ENCODE measurements around the gene NMT1. TPM values are rescaled to one million over a fixed set of nuclear protein-coding genes. Genes with fewer than 3 reads are reported as not detected.

Gene NMT1
- total RNA-seq, 1 donor, result 77.6 TPM

- H3K4me3 ChIP-seq (ENCODE audit: low read depth, low read length), result no peak overlapping the region
- DNase-seq (ENCODE audit: low read depth), result no peak
- TF ChIP-seq CTCF (IDR thresholded peaks at IDR 0.05; ENCODE audit: insufficient read depth, low read length), result no peak
These were observed 46.3 kb downstream of the NMT1 start for GRCh38 chr17:45107293-45108010.

DNA sequence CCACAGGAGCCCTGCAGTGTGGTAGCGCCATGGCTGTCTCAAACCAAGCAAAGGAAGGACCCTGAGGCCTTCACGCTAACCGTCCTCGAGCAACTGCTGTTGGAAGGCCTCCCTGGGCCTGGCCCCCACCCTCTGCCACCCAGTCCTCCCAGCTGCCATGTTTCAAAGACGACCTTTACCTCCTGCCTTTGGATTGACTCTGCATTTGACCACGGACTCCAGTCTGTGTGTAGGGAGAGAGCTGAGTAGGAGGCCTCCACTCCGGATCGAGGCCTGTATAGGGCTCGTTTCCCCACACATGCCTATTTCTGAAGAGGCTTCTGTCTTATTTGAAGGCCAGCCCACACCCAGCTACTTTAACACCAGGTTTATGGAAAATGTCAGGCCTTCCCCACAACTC lies 46.9 kb downstream of the NMT1 start:
- TF ChIP-seq CTCF (IDR thresholded peaks at IDR 0.05; ENCODE audit: insufficient read depth, low read length), result no peak
- DNase-seq (ENCODE audit: low read depth), result no peak

DNA sequence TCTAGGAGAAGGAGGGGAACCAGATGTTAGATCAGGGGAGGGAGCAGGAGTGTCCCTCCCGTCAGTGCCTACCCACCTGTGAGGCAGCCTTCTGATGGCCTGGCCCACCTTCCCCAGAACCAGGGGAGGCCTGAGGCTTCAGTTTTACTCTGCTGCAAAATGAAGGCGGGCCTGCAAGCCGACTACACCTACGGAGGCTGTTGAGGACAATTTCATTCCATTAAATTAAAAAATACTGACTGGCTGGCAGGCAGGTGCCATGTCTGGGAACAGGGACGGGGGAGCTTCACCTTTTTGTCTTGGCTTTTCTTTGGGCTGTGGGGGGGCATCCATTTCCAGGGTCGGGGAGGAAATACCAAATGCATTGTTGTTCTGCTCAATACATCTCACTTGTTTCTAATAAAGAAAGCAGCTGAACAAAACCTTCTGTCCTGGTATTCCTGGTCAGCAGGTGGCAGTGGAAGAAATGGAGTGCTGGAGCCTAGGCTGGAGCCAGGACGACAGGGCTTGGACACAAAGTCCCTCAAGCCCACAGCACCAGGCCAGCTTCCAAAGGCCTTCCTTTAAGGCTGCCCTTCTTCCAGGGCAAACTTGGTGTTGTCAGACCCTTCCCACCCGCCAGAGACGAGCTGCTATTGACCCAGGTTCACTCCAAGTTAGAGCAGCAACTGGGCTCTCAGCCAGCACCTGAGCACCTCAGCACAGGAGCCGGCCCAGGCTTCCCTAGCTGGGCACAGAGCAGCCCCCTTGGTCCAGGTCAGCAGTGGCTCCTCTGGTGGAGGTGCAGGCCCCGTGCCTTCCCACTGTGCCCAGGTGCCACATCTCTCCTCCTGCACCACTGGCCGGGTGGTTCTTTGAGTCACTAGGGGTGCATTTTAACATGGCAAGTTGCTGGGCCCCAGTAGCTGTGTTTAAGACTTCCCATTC lies 47.7 kb downstream of the NMT1 start:
- TF ChIP-seq CTCF (IDR thresholded peaks at IDR 0.05; ENCODE audit: insufficient read depth, low read length), result no peak
- no peak for DNase-seq (ENCODE audit: low read depth)
- no peak overlapping the region for H3K4me3 ChIP-seq (ENCODE audit: low read depth, low read length)

More for the DNA sequence above, 46.9 kb downstream of the NMT1 start:
- no peak overlapping the region for H3K4me3 ChIP-seq (ENCODE audit: low read depth, low read length)

- DNase-seq (ENCODE audit: low read depth), result peak; percentile 45
- no peak for TF ChIP-seq CTCF (IDR thresholded peaks at IDR 0.05; ENCODE audit: insufficient read depth, low read length)
These were observed 49.8 kb downstream of the NMT1 start for GRCh38 chr17:45110676-45111611.

DNA sequence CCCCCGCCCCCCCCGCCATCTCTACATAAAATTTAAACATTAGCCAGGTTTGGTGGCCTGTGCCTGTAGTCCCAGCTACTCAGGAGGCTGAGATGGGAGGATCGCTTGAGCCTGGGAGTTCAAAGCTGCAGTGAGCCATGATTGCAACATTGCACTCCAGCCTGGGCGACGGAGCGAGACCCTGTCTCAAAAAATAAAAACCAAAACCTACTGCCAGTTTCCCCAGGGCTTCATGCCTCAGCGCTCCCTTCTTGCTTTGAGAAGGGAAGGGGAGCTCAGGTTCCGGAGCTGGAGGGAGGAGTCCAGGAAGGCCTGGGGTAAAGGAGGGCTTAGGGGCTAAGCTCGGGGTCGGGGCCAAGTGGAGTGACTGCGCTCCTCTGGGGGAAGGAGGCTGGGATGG lies 50.7 kb downstream of the NMT1 start:
- H3K4me3 ChIP-seq (ENCODE audit: low read depth, low read length), result no peak overlapping the region
- no peak for TF ChIP-seq CTCF (IDR thresholded peaks at IDR 0.05; ENCODE audit: insufficient read depth, low read length)
- DNase-seq (ENCODE audit: low read depth), result no peak

More at GRCh38 chr17:45110676-45111611, 49.8 kb downstream of the NMT1 start:
- H3K4me3 ChIP-seq (ENCODE audit: low read depth, low read length), result no peak overlapping the region
